Measurements from ENCODE around the gene APC2.

Gene APC2

DNA sequence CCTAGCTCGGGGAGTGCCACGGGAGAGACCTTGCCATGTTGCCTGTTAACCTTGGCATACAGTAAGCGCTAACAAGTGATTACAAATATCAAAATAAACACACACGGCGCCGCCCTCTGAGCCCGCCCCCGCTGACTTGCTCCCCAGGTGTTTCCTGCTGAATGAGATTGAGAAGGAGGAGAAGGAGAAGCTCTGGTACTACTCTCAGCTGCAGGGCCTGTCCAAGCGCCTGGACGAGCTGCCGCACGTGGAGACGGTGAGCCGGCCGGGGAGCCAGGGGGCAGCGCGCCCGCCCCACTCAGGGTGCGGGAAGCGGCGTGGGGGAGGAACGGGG is 5.0 kb downstream of the APC2 start:
- peaks cover 45% of the 10 kb centered on the region for H3K27me3 ChIP-seq (ENCODE audit: low read depth, low read length)
- peaks cover 0 to 34% of the 10 kb centered on the region in 2 donors for H3K4me1 ChIP-seq (ENCODE audit: control insufficient read depth in 1 of 2, insufficient read depth in 2 of 2, low read length in 2 of 2)
- no peak overlapping the region for H3K27ac ChIP-seq (ENCODE audit: low read length)
- no peaks in the 10 kb centered on the region for H3K9me3 ChIP-seq (ENCODE audit: control insufficient read depth in 1 of 2, low read length in 2 of 2)
- no peak overlapping the region for H3K4me3 ChIP-seq (ENCODE audit: low read depth in 1 of 2, low read length in 2 of 2)
- H3K36me3 ChIP-seq (ENCODE audit: control insufficient read depth in 1 of 2, insufficient read depth in 2 of 2, low read length in 2 of 2): peaks cover 0 to 4% of the 10 kb centered on the region in 2 donors

DNA sequence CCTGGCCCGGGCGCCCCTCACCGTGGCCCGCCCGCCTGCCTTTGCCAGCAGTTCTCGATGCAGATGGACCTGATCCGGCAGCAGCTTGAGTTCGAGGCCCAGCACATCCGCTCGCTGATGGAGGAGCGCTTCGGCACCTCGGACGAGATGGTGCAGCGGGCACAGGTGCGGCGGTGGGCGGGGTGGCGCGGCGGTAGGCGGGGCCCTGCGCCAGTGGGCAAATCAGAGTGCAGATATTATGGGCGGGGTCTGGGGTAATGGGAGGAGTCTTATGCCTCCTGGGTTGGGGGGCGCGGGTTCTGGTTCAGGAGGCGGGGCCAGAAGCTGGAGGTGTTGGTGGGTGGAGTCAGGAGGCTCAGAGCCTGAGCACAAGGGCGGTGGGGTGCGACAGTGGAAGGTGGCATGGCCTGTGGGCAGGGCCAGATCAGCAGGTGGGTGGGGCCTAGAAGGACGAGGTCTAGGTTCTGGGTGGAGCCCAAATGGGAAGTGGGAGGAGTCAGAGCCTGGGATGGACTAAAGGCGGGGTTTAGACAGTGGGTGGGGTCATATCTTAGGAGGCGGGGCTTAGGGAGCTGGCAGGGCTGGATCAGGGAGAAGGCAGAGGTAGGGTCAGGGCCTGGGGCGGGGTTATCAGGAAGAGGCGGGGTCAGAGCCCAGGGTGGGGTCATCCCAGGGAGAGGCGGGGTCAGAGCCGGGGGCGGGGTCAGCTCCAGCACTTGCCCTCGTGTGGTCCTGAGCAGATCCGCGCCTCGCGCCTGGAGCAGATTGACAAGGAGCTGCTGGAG is 5.6 kb downstream of the APC2 start:
- no peak overlapping the region for H3K4me3 ChIP-seq (ENCODE audit: low read depth in 1 of 2, low read length in 2 of 2)
- H3K4me1 ChIP-seq (ENCODE audit: control insufficient read depth in 1 of 2, insufficient read depth in 2 of 2, low read length in 2 of 2): peaks cover 0 to 30% of the 10 kb centered on the region in 2 donors
- peaks cover 40% of the 10 kb centered on the region for H3K27me3 ChIP-seq (ENCODE audit: low read depth, low read length)
- no peaks in the 10 kb centered on the region for H3K9me3 ChIP-seq (ENCODE audit: control insufficient read depth in 1 of 2, low read length in 2 of 2)
- H3K27ac ChIP-seq (ENCODE audit: low read length): no peak overlapping the region
- H3K36me3 ChIP-seq (ENCODE audit: control insufficient read depth in 1 of 2, insufficient read depth in 2 of 2, low read length in 2 of 2): peaks cover 0 to 9% of the 10 kb centered on the region in 2 donors

DNA sequence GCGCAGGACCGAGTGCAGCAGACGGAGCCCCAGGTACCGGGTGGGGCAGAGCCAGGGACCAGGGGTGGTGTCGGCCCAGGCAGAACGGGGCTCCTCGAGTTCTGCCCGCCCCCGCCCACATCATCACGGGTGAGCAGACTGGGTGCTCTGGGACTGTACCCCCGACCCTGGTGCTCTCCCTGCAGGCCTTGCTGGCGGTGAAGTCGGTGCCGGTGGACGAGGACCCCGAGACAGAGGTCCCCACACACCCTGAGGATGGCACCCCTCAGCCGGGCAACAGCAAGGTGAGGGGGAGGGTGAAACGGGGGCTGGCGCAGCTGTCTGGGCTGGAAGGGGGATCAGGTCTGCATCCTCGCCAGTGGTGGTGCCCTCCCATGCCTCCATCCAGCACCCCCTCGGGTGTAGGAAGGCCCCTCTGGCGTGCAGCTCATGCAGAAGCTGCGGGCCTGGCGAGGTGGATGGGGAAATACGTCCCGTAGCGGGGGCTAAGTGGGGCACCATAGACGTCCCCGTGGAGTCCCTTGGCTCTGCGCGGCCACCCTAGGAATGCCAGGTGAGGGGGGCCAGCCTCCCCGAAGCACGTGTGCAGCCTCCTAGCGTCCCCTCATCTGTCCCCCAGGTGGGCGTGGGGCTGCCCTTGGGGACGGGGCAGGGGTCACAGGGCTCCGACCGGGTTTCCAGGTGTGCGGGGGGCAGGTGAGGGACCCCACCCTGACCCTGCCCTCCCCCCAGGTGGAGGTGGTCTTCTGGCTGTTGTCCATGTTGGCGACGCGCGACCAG is 6.4 kb downstream of the APC2 start:
- H3K27ac ChIP-seq (ENCODE audit: low read length): no peak overlapping the region
- H3K4me1 ChIP-seq (ENCODE audit: control insufficient read depth in 1 of 2, insufficient read depth in 2 of 2, low read length in 2 of 2): peaks cover 0 to 30% of the 10 kb centered on the region in 2 donors
- no peaks in the 10 kb centered on the region for H3K9me3 ChIP-seq (ENCODE audit: control insufficient read depth in 1 of 2, low read length in 2 of 2)
- peaks cover 32% of the 10 kb centered on the region for H3K27me3 ChIP-seq (ENCODE audit: low read depth, low read length)
- H3K36me3 ChIP-seq (ENCODE audit: control insufficient read depth in 1 of 2, insufficient read depth in 2 of 2, low read length in 2 of 2): peaks cover 0 to 15% of the 10 kb centered on the region in 2 donors
- H3K4me3 ChIP-seq (ENCODE audit: low read depth in 1 of 2, low read length in 2 of 2): no peak overlapping the region

DNA sequence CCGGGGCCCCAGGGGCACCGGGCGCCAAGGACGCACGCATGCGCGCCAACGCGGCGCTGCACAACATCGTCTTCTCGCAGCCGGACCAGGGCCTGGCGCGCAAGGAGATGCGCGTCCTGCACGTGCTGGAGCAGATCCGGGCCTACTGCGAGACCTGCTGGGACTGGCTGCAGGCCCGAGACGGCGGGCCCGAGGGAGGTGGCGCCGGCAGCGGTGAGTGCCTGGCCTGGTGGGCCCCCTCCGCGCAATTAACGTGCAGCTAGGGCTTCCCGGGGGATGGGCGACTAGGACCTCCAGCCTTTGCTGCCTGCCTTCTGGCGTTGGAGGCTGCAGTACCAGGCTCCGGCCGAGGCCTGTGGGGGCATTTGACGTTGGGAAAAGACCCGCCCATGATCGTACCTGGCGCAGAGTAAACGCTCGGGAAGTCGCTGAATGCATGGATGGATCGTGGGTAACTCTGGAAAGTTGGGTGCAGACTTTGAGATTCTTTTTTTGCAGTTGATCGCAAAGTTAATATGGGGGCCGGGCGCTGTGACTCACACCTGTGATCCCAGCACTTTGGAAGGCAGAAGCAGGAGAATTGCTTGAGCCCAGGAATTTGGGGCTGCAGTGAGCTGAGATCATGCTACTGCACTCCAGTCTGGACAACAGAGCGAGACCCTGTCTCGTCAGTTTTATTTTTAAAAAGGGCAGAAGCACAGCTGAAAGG is 7.3 kb downstream of the APC2 start:
- Histone ChIP-seq H3K4me1 (ENCODE audit: control insufficient read depth in 1 of 2, insufficient read depth in 2 of 2, low read length in 2 of 2) (peaks cover 0 to 30% of the 10 kb centered on the region in 2 donors), H3K36me3 (ENCODE audit: control insufficient read depth in 1 of 2, insufficient read depth in 2 of 2, low read length in 2 of 2) (peaks cover 0 to 15% of the 10 kb centered on the region in 2 donors), H3K4me3 (ENCODE audit: low read depth in 1 of 2, low read length in 2 of 2) (no peak overlapping the region), H3K27ac (ENCODE audit: low read length) (no peak overlapping the region), H3K9me3 (ENCODE audit: control insufficient read depth in 1 of 2, low read length in 2 of 2) (no peaks in the 10 kb centered on the region), H3K27me3 (ENCODE audit: low read depth, low read length) (peaks cover 24% of the 10 kb centered on the region)

DNA sequence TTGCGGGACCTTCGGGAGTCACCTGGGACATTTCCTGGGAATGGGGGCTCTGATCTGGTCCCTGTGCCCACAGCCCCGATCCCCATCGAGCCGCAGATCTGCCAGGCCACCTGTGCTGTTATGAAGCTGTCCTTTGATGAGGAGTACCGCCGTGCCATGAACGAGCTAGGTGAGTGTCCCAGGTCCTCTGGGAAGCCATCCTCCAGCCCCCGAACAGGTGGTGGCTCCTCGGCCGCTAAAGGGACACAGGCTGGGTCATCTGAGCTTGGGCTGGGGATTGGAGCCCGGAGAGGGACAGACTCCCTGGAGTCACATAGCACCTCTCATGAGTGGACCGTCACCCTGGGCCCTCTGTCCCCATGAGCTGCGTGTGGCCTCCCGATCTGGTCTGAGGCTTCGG is 8.0 kb downstream of the APC2 start:
- Histone ChIP-seq H3K9me3 (ENCODE audit: control insufficient read depth in 1 of 2, low read length in 2 of 2) (no peaks in the 10 kb centered on the region), H3K27ac (ENCODE audit: low read length) (no peak overlapping the region), H3K4me3 (ENCODE audit: low read depth in 1 of 2, low read length in 2 of 2) (no peak overlapping the region), H3K36me3 (ENCODE audit: control insufficient read depth in 1 of 2, insufficient read depth in 2 of 2, low read length in 2 of 2) (peaks cover 0 to 15% of the 10 kb centered on the region in 2 donors), H3K4me1 (ENCODE audit: control insufficient read depth in 1 of 2, insufficient read depth in 2 of 2, low read length in 2 of 2) (peaks cover 0 to 27% of the 10 kb centered on the region in 2 donors), H3K27me3 (ENCODE audit: low read depth, low read length) (peaks cover 17% of the 10 kb centered on the region)

DNA sequence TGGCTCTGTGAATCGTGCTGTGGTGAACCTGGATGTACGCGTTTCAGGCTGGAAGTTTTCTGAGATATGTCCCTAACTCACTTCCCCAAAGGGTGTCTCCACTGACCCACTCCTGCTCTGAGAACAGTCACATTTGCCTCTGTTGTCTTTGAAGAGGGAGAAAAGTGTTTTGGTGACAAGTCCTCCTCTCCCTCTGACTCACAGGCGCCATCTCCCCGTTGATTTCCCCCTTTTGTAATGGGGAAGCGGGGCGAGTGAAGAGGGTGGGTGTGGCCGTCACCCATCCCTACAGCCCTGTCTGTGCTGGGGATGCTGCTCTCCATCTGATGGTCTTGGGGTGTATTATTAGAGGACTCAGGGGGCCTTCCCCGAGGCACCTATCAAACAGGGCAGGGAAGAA is 9.6 kb downstream of the APC2 start:
- H3K27me3 ChIP-seq (ENCODE audit: low read depth, low read length): peaks cover 16% of the 10 kb centered on the region
- H3K9me3 ChIP-seq (ENCODE audit: control insufficient read depth in 1 of 2, low read length in 2 of 2): no peaks in the 10 kb centered on the region
- peaks cover 0 to 15% of the 10 kb centered on the region in 2 donors for H3K36me3 ChIP-seq (ENCODE audit: control insufficient read depth in 1 of 2, insufficient read depth in 2 of 2, low read length in 2 of 2)
- no peak overlapping the region for H3K4me3 ChIP-seq (ENCODE audit: low read depth in 1 of 2, low read length in 2 of 2)
- no peak overlapping the region for H3K27ac ChIP-seq (ENCODE audit: low read length)
- peaks cover 0 to 21% of the 10 kb centered on the region in 2 donors for H3K4me1 ChIP-seq (ENCODE audit: control insufficient read depth in 1 of 2, insufficient read depth in 2 of 2, low read length in 2 of 2)

DNA sequence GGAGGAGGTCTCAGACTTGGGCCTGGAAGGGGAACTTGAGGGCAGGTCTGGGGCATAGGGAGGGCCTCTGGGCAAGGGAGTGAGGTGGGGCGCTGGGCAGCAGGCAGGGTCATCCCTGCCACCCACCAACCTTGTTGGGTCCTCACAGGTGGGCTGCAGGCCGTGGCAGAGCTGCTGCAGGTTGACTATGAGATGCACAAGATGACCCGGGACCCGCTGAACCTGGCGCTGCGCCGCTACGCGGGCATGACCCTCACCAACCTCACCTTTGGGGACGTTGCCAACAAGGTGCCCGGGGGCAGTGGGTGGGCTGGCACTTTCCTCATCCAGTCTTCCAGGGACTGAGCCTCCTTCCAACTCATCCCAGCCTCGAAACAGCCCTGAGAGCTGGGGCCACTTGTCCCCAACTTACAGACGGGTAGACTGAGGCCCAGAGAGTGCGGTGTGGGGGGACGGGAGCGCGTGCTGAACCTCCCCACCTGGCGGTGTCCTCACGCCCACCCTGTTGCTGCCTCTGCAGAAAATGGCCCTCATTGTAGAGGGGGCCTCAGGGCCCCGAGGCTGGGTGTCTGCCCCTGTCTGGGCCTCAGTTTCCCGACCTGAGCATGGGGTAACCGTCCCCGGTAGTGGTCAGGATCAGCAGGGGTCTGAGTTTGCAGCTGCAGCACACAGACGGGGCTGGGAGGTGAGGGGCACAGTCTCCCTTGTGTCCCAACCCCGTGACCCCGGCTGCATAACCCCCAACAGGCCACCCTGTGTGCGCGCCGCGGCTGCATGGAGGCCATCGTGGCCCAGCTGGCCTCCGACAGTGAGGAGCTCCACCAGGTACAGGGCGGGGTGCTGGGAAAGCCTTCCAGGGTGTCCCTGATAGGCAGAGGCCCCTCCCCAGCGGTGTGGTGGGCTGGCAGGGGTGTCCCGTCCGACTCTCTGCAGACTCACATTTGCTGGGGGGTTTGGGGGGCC is 10.4 kb downstream of the APC2 start:
- H3K4me1 ChIP-seq (ENCODE audit: control insufficient read depth in 1 of 2, insufficient read depth in 2 of 2, low read length in 2 of 2): peaks cover 0 to 19% of the 10 kb centered on the region in 2 donors
- peaks cover 0 to 15% of the 10 kb centered on the region in 2 donors for H3K36me3 ChIP-seq (ENCODE audit: control insufficient read depth in 1 of 2, insufficient read depth in 2 of 2, low read length in 2 of 2)
- H3K4me3 ChIP-seq (ENCODE audit: low read depth in 1 of 2, low read length in 2 of 2): no peak overlapping the region
- no peaks in the 10 kb centered on the region for H3K9me3 ChIP-seq (ENCODE audit: control insufficient read depth in 1 of 2, low read length in 2 of 2)
- no peak overlapping the region for H3K27ac ChIP-seq (ENCODE audit: low read length)
- peaks cover 16% of the 10 kb centered on the region for H3K27me3 ChIP-seq (ENCODE audit: low read depth, low read length)

DNA sequence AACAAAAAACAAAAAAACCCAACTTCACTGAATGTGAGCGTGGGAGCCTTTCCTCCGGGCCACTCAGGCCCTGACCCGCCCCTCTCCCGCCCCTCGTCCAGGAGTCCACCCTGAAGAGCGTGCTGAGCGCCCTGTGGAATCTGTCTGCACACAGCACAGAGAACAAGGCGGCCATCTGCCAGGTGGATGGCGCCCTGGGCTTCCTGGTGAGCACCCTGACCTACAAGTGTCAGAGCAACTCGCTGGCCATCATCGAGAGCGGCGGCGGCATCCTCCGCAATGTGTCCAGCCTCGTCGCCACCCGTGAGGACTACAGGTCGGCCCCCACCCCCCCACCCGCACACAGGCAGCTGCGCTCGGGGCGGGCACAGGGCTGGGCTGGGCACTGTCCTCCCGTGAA is 11.9 kb downstream of the APC2 start:
- Histone ChIP-seq H3K27ac (ENCODE audit: low read length) (no peak overlapping the region), H3K27me3 (ENCODE audit: low read depth, low read length) (peaks cover 12% of the 10 kb centered on the region), H3K4me3 (ENCODE audit: low read depth in 1 of 2, low read length in 2 of 2) (no peak overlapping the region), H3K9me3 (ENCODE audit: control insufficient read depth in 1 of 2, low read length in 2 of 2) (no peaks in the 10 kb centered on the region), H3K4me1 (ENCODE audit: control insufficient read depth in 1 of 2, insufficient read depth in 2 of 2, low read length in 2 of 2) (peaks cover 0 to 19% of the 10 kb centered on the region in 2 donors), H3K36me3 (ENCODE audit: control insufficient read depth in 1 of 2, insufficient read depth in 2 of 2, low read length in 2 of 2) (peaks cover 0 to 15% of the 10 kb centered on the region in 2 donors)

DNA sequence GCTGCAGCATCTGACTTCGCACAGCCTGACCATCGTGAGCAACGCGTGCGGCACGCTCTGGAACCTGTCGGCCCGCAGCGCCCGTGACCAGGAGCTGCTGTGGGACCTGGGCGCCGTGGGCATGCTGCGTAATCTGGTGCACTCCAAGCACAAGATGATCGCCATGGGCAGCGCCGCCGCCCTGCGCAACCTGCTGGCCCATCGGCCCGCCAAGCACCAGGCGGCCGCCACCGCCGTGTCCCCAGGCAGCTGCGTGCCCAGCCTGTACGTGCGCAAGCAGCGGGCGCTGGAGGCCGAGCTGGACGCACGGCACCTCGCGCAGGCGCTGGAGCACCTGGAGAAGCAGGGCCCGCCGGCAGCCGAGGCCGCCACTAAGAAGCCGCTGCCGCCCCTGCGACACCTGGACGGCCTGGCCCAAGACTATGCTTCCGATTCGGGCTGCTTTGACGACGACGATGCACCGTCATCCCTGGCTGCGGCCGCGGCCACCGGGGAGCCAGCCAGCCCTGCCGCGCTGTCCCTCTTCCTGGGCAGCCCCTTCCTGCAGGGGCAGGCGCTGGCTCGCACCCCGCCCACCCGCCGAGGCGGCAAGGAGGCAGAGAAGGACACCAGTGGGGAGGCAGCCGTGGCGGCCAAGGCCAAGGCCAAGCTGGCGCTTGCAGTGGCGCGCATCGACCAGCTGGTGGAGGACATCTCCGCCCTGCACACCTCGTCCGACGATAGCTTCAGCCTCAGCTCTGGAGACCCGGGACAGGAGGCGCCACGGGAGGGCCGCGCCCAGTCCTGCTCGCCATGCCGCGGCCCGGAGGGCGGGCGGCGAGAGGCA is 15.5 kb downstream of the APC2 start:
- Histone ChIP-seq H3K4me1 (ENCODE audit: control insufficient read depth in 1 of 2, insufficient read depth in 2 of 2, low read length in 2 of 2) (peaks cover 0 to 46% of the 10 kb centered on the region in 2 donors), H3K9me3 (ENCODE audit: control insufficient read depth in 1 of 2, low read length in 2 of 2) (no peaks in the 10 kb centered on the region), H3K27ac (ENCODE audit: low read length) (no peak overlapping the region), H3K36me3 (ENCODE audit: control insufficient read depth in 1 of 2, insufficient read depth in 2 of 2, low read length in 2 of 2) (peaks cover 0 to 7% of the 10 kb centered on the region in 2 donors), H3K27me3 (ENCODE audit: low read depth, low read length) (peaks cover 21% of the 10 kb centered on the region), H3K4me3 (ENCODE audit: low read depth in 1 of 2, low read length in 2 of 2) (no peak overlapping the region)

DNA sequence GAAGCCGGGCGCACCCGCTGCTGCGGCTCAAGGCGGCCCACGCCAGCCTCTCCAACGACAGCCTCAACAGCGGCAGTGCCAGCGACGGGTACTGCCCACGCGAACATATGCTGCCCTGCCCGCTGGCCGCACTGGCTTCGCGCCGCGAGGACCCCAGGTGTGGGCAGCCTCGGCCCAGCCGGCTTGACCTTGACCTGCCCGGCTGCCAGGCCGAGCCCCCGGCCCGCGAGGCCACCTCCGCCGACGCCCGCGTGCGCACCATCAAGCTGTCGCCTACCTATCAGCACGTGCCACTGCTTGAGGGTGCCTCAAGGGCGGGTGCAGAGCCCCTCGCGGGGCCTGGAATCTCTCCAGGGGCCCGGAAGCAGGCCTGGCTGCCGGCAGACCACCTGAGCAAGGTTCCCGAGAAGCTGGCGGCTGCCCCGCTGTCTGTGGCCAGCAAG is 16.1 kb downstream of the APC2 start:
- Histone ChIP-seq H3K9me3 (ENCODE audit: control insufficient read depth in 1 of 2, low read length in 2 of 2) (no peaks in the 10 kb centered on the region), H3K36me3 (ENCODE audit: control insufficient read depth in 1 of 2, insufficient read depth in 2 of 2, low read length in 2 of 2) (peaks cover 0 to 1% of the 10 kb centered on the region in 2 donors), H3K4me1 (ENCODE audit: control insufficient read depth in 1 of 2, insufficient read depth in 2 of 2, low read length in 2 of 2) (peaks cover 0 to 52% of the 10 kb centered on the region in 2 donors), H3K27ac (ENCODE audit: low read length) (no peak overlapping the region), H3K27me3 (ENCODE audit: low read depth, low read length) (peaks cover 25% of the 10 kb centered on the region), H3K4me3 (ENCODE audit: low read depth in 1 of 2, low read length in 2 of 2) (no peak overlapping the region)

Measured in muscle layer of duodenum (tissue), 2 donors.